Stimulated activated CD8-positive, alpha-beta memory T cell treated with anti-CD3 and anti-CD28 coated beads, Interleukin-4, amount 100 ng/mL, for 4 hours (primary cell): ENCODE data around the gene SRRD.
A peak's percentile ranks its signal among the peaks of the same experiment; 100 is the strongest.
"Not testable (repeated sequence)": the region's sequence is repeated elsewhere in the genome, so short reads cannot be mapped to it uniquely, and the experiment has no call there.

Experiments used
- DNase-seq, 2 donors: peaks; one replicate each; pipeline ENCODE4 v3.0.0-alpha.2; 2020; ENCODE audit warnings: low read depth in 2 of 2, low spot score in 1 of 2

Gene SRRD, protein sequence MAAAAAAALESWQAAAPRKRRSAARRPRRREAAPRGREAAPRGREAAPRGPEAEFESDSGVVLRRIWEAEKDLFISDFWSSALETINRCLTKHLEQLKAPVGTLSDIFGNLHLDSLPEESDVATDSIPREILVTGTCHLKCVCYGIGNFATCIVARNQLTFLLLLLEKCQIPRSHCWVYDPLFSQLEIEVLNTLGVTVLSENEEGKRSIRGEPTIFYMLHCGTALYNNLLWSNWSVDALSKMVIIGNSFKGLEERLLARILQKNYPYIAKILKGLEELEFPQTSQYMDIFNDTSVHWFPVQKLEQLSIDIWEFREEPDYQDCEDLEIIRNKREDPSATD

DNA sequence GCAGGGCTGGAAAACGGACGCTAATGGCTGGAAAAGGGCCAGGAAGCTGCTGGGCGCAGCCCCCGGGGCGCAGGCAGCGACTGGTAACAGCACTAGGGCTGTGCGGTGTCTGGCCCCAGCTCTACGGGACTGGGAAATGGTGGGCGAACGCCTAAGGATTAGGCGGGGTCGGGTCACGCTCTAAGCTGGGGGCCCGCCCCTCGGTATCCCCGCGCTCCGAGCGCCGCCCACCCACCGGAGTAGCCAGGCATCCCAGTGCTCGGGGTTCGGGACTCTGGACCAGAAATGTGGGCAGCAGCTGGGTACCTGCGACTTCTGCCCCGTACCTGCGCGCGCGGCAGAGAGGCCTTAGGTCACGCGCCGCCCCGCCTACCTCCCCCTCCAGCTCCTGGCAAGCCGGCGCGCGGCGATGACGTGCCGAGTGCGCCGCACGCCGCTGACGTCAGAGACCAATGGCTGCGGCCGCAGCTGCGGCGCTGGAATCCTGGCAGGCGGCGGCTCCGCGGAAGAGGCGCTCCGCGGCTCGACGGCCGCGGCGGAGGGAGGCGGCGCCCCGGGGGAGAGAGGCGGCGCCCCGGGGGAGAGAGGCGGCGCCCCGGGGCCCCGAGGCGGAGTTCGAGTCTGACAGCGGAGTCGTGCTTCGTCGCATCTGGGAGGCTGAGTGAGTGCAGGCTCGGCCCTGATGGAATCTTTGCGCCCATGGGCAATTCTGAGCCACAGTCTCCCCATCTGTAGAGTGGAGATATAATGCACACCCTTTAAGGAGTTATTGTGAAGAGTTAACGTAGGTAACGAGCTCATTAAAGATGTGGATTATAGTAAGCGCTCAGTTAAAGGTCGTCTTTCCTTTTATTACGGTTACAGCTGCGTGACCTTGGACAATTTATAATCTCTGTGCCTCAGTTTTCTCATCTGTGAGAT, at the start of gene SRRD, which contains the start of gene HPS4:
Gene SRRD (plus strand): TSS at position 439 of the 921 bp plus-strand sequence. CDS start 14 bp downstream, at position 453.
Gene HPS4 (minus strand): TSS at position 345 of the 921 bp plus-strand sequence. CDS start 2,021 bp downstream, outside the sequence.
- DNase-seq: peak; percentile 80 to 83

DNA sequence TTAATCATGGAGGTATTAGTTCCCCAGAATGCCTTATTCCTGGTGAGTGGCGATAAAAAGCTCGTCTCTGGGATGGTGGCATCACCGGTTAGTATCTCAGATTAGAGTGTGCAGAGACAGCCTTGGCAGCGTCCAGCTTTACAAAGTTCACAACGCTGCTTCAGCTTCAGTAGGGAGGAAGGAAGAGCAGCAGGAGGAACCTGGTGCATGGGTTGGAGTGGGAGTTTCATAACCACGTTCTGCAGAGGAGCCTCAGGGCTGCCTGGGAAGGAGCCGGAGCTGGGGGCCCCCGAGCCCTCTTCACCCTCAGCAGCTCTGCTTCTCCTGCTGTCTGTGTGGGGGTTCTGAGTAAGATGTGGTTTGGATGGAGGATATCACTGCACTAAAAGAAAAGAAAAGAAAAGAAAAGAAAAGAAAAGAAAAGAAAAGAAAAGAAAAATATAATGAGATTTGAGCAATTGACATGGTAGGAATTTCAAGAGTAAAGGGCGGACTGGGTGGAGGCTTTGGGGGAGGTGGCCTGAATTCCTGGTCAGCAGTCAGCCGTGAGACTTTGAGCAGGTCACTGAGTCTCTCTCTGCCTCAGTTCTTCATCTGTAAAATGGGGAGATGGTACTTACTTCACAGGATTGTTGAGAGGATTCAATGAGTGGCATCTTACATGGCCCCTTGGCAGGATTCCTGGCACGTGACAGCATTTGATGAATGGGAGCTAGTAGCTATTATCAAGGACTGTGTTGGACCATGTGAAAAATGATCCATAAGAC, 48.2 kb upstream of the SRRD start:
- DNase-seq: no peak

DNA sequence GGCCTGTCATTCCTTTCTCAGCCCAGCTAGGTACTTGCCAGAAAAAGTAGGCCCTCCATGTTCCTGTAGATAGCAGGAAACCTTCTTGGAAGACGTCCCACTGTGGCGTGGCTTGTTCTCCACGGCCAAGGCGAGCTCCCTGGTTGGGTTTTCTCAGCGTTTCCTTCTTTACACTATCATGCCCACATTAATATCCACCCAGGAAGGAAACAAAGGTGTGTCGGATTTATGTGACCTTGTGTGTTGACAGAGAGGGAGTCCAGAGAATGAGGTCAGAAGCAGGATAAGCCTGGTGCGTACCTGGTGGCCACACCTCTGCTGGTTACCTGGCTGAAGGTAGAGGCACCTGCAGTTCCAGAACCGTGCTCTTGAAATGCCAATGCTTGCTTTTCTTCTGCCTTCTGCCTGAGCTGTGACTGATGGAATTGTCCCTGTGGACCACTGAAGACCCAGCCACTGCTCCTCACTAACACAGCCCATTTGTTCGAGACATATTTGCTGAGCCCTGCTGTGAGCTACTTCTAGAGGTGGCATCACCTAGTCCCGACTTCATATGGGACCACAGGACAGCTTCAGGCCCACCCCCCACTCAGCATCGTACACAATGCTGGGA, 46.7 kb upstream of the SRRD start:
- no peak for DNase-seq

DNA sequence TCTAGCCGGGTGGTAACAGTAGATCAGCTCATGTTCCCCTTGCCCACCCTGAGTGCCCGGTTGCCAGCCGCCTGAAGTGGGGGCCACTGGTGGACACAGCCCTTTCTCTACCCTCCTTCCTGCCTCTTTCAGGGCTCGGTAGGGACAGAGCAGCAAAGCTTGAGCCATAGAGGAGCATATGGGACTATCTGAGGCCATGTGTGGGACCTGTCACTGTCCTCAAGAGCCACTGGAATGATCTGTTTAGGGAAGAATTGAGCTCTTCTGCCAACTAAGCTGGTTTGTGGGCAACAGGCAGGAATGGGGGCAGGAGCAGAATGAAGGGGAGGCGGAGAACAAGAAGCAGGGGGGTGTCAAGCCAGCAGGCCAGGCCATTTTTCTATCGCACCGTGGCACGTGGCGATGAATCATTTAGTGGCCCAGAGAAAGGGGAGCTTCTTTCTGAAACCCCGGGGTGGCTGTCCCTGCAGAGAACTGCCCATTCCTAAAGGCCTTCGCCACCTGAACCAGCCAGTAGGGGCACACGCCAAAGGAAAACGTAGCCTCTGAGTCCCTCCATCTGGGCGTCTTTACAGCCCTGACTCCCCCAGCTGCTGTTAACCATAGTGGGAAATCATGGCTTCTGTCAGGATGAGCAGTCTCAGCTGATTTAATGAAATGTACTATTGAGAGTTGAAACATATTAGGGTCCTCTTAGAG, 45.8 kb upstream of the SRRD start:
- DNase-seq: no peak

DNA sequence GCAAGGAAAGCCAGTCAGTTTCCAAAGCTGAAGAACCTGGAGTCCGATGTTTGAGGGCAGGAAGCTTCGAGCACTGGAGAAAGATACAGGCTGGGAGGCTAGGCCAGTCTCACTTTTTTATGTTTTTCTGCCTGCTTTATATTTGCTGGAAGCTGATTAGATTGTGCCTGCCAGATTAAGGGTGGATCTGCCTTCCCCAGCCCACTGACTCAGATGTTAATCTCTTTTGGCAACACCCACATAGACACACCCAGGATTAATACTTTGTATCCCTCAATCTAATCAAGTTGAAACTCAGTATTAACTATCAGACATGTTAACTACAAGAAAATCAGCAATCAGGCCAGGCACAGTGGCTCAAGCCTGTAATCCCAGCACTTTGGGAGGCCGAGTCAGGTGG, 44.9 kb upstream of the SRRD start:
- DNase-seq: not testable (repeated sequence)

DNA sequence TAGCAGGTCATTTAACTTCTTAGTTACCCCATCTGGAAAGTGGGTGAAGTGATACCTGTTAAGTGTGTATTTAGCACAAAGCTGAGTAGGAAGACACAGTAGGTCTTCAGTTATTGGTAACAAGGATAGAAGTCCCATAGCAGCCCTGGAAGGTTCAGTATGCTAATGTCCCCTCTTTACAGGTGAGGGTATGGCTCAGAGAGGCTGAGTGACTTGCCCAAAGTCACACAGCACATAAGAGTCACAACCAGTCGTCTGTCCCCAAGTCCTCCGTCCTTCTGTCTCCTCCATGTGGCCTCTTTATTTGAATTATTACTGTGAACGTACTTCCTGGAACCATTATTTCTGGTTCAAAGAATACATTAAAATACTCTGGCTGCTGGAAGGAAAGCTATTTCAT, 44.1 kb upstream of the SRRD start:
- no peak for DNase-seq

DNA sequence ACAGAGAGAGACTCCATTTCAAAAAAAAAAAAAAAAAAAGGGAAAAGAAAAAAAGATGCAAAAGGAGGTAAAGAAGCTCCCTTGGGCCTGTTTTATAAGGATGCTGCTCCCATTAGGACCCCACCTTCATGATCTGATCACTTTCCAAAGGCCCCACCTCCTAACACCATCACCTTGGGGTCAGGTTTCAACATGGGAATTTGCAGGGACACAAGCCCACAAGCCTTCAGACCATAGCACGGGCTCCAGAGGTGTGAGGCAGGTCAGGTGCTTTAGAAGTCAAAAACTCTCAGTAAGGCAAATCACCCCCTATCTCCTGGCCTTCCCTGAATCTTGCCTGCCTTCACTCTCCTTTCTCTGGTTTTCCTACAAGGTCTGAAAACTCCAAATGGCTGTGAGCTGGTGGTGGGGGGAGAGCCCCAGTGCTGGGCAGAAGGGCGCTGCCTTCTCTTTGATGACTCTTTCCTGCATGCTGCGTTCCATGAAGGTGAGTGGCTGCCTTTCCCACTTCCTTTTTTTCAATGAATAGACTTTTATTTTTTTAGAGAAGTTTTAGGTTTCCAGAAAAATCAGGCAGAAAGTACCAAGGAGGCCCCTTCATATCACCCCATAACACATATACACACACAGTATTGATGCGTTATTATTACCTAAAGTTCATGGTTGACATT, 41.5 kb upstream of the SRRD start:
- no peak for DNase-seq

DNA sequence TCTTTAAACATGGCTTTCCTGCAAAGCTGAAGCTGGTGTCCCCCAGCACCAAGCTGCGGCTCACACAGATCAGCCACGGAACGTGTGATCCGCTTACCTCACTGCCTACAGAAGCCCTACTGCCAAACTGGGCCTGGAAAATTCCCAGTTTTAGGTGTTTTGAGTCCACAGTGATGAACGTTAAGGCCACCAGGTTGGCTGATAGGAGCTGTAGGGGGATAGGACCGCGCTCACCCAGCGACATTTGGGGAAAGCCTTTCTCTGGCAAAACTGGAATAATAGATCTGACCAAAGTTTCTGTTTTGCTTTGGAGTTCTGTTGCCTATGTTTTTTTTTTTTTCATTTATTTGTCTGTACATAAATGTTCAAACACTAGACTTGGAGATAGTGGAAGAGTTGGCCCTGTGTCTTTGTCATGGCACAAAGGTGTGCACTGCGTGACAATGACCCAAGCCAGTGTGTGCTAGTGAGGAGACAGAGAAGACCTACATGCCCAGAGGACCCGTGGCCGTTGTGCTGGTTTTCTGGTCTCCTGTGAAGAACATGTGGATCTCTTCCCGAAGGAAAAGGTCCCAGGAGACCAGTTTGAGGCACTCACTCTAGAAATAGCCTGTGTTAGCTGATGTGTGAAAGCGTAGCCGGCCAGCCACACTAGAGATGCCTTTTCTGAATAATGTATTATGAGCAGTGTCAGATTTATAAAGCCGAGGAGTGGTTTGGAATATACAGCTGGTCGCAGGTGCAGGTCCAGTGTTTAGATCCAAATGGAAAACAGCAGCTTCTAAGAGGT, 39.6 kb upstream of the SRRD start:
- no peak for DNase-seq

DNA sequence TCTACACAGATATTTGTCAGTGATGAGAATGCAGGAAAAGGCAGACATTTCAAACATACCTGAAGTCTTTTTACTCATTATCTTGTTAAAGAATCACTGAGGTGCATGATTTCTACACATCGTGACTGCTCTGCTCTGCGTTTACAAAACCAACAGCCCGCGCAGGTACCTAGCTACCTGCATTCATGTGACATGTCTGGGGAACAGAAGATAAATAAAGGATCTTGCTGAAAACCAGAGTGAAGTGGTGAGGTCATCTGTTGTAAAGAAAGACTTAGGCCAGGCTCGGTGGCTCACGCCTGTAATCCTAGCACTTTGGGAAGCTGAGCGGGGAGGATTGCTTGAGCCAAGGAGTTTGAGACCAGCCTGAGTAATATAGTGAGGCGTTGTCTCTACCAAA, 38.9 kb upstream of the SRRD start:
- no peak for DNase-seq

DNA sequence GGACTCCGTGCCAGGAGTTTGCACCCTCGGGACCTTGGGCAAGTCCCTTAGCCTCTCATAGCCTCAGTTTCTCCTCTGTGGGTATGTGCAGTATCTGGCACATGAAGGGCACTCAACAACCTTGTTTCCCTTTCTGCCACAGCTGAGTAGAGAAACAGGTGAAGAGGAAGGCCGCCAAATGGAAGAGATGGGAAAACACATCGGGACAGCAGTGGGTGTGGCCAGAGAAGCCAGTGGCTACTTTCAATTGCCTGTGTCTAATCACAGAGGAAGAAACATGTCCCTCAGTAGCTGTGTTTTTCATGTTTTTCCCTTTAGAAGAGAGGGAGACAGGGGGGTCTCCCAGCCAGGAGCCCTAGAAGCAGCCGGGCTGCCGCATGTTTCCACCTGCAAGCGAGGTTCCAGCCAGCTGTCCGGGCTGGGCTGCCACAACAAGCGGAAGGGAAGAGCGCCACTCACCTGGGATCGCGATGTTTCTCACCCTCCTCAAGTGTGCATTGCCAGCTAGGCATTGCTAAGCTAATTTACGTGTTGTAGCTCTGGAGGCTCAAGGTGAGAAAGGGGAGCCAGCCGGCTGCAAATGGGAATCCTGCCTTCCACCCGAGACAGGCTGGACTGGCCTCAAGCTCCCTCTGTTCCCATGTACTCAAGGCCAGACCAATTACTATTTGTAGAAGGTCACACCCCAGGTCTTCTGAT, 38.0 kb upstream of the SRRD start:
- DNase-seq: no peak

DNA sequence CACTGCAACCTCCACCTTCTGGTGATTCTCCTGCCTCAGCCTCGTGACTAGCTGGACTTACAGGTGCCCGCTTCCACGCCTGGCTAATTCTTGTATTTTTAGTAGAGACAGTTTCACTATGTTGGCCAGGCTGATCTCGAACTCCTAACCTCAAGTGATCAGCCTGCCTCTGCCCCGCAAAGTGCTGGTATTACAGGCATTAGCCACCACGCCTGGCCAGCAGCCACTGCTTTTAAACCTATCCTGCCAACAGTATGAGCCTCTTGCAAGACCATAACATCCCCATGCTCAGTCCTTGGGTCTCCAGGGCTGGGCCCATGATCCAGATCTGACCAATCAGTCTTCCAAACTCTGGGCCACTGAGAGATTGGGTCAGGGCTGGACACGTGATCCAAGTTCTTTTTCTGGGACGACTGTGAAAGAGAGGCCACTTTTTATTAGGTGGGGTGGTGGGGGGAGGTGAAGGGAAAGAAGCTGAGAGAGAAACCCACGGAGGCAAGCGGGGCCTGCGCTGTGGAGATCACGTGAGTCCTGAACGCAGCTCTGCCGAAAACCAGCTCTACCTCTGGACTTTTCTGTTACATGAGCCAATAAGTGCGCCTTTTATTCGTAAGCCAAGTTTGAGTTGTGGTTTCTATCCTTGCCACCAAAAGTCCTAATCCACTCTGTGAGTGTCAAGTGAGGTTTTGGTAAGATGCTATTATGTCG, 36.7 kb upstream of the SRRD start:
- DNase-seq: no peak

DNA sequence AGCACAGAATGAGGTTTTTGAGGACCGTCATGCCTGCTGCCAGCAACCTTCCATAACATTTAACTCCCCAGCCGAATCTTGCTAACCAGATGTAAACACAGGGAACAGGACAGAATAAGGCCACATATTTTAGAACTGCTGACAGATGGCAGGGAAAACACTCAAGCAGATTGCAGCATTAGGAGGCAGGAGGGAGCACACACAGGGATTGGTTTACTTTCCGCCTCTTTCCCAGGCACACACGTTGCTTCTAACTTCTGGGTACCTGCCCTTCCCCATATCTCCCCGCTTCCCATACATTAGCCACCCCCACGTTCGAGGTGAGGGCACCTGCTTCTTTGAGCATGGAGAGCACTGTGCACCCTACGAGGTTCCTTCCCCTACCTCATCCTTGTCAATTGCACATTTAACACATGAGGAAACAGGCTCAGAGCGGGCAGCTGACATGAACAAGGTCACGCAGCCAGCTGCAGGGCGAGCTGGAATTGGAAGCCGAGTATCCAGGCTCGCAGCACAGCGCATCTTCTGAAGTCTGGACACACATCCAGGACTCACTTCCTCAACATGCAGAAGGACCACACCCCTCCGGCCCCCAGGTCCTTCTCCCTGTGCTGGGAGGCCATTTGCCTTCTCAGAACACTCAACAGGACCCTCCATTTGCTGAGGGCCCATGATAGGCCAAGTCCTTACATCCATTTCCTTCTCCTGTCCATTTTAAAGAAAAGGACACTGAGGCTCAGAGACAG, 35.9 kb upstream of the SRRD start:
- no peak for DNase-seq

DNA sequence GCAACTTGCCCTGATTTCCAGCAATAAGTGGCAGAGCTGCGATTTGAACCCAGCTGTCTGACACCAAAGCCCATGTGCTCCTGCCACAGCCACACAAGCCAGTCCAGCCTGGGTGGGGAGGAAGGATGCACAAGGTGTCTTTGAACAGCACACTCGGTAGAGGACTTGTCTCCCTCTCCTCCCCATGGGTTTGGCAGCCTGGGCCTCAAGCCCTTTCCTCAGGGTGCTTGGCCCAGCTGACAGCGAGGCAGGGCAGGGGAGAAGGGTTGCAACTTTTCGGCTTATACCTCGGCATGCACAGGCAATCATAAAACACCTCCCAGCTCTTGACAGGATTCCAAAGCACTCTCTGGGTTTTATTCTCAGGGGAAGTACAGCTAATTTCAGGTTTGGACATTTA, 35.3 kb upstream of the SRRD start:
- DNase-seq: no peak

DNA sequence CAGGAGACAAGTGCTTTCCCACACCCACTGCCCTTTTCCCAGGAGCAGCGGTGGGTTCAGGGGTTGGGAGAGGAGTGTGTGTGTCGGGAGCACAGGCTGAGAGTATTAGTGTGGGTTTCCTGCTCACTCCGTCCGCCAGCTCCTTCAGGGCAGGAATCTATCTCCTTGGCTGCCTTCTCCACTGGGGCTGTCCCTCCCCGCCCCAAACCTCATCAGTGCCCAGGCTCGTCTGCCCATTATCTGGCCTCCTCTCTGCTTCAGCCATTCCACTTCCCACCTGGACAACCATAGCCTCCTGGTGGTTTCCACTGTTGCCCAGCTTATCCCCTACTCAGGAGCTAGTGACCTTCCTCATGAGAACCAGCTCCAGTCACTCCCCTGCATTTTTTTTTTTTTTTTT, 34.7 kb upstream of the SRRD start:
- no peak for DNase-seq

DNA sequence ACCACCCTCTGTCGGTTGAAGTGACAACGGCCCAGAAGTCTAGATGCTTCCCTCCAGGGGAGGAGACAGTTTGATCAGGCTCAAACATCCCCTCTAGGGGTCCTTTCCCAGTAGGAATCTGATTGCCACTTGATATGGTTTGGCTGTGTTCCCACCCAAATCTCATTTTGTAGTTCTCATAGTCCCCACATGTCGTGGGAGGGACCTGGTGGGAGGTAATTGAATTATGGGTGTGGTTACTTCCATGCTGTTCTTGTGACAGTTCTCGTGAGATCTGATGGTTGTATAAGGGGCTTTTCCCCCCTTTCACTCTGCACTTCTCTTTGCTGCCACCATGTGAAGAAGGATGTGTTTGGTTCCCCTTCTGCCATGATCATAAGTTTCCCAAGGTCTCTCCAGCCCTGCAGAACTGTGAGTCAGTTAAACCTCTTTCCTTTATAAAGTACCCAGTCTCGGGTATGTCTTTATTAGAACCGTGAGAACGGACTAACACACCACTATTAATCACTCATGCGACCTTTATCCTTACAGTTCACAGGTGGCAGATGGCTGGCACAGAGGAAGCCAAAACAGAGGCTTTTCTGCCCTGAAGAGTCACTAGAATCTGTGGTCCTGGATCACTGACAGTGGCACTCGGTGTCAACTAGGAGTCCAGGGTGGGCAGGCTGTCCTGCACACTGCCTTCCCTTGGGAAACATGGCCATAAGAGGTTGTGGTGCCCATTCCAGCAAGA, 33.1 kb upstream of the SRRD start:
- no peak for DNase-seq

DNA sequence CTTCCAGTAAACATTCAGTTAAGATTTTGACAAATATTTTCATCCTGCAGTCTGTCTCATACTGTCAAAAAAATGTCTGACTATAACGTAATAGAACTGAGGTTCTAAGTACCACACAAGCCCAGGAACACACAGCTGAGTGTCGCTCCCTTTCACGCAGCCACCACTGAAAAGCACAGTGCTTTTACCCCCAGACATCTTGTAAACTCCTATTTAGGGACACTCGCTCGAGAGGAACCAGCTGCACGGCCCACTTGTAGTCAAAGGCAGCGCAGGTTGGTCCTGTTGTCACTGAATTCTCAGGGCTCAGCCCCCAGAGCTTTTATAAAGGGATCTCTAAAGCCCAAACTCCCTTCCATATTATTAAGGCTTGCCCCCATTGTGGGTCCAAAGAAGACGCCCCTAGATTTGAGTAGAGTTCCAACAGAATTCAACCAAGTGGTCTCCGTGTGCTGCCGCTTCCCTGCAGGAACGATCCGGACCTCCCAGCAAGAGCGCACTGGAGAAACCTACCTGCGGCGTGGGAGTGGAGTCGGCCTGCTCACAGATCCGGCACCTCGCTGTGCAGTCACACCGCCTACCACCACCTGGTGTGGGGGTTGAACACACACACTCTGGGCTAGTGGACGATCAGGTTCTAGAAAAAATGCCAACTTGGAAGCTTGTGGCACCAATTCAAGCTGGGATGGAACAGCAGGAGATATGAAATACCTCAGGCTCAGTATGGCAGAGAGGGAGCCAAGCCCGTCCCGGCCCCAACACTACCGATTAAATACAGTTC, 31.3 kb upstream of the SRRD start:
- no peak for DNase-seq
